GM18526 (cell line): ENCODE measurements around the gene NFE2L1.
A peak's percentile ranks its signal among the peaks of the same experiment; 100 is the strongest.

Source experiments
- POLR2A ChIP-seq: IDR thresholded peaks from 3 replicates; pipeline ENCODE4 v1.6.1; 2011; ENCODE audit not compliant: insufficient read length; ENCODE audit errors: extremely low read depth

The NFE2L1 gene

GRCh38 chr17:48071654-48072053 is 23.5 kb downstream of the NFE2L1 start:
- no peak for TF ChIP-seq POLR2A

- no peak for TF ChIP-seq POLR2A
Observed at GRCh38 chr17:48074322-48075081, 26.3 kb downstream of the NFE2L1 start.

- TF ChIP-seq POLR2A = no peak
Observed at GRCh38 chr17:48081858-48082257, 33.7 kb downstream of the NFE2L1 start.

GRCh38 chr17:48084932-48085331 is 36.8 kb downstream of the NFE2L1 start:
- TF ChIP-seq POLR2A = no peak

GRCh38 chr17:48093341-48094045 is 45.3 kb downstream of the NFE2L1 start:
- TF ChIP-seq POLR2A = no peak

GRCh38 chr17:48095611-48096010 is 47.5 kb downstream of the NFE2L1 start:
- no peak for TF ChIP-seq POLR2A

GRCh38 chr17:48100160-48100559 is 52.0 kb downstream of the NFE2L1 start:
- no peak for TF ChIP-seq POLR2A

- no peak for TF ChIP-seq POLR2A
Observed at GRCh38 chr17:48100591-48101011, 52.4 kb downstream of the NFE2L1 start.

- TF ChIP-seq POLR2A = peak; percentile 57
Observed at GRCh38 chr17:48101012-48101720, 53.0 kb downstream of the NFE2L1 start, which contains the start of gene CBX1. TSS of gene CBX1 (minus strand) at chr17:48101478. CDS start at chr17:48077004, 24,474 bp downstream.

- TF ChIP-seq POLR2A = no peak
Observed at GRCh38 chr17:48102043-48102750, 54.0 kb downstream of the NFE2L1 start.

GRCh38 chr17:48102798-48103715 is 54.9 kb downstream of the NFE2L1 start:
- TF ChIP-seq POLR2A = no peak

GRCh38 chr17:48104440-48104839 is 56.3 kb downstream of the NFE2L1 start:
- no peak for TF ChIP-seq POLR2A

- no peak for TF ChIP-seq POLR2A
Observed at GRCh38 chr17:48106802-48107136, 58.6 kb downstream of the NFE2L1 start.

GRCh38 chr17:48107137-48108055 is 59.2 kb downstream of the NFE2L1 start, which contains the start of gene SNX11:
TSS of gene SNX11 (plus strand) at chr17:48107766. CDS start at chr17:48112044, 4,278 bp downstream.
- peak; percentile 72 for TF ChIP-seq POLR2A
